ENCODE results near the gene BRCC3.

- TF ChIP-seq CTCF (IDR thresholded peaks at IDR 0.05; ENCODE audit: low read depth, low read length, poor library complexity, severe bottlenecking) (peak; percentile 22), EZH2phosphoT487 (IDR thresholded peaks at IDR 0.05; ENCODE audit: borderline replicate concordance, low read length) (no peak)
Measured at GRCh38 chrX:155028129-155028528, 43.2 kb upstream of the BRCC3 start.
